HL-60 (cell line): ENCODE results near the gene HPDL.

ENCODE experiments used
- POLR2AphosphoS5 ChIP-seq: IDR thresholded peaks from 2 replicates; pipeline ENCODE4 v1.6.1; 2012; ENCODE audit warnings: low read depth
- TF ChIP-seq, protein P1 (sequence below): IDR thresholded peaks from one replicate; pipeline ENCODE4 v1.5.1; 2011; ENCODE audit warnings: low read length, control low read depth, inconsistent platforms; ENCODE audit not compliant: insufficient read depth
- TF ChIP-seq, protein P2 (sequence below): IDR thresholded peaks from 2 replicates; pipeline ENCODE4 v1.6.1; 2012; ENCODE audit warnings: low read depth; ENCODE audit not compliant: insufficient replicate concordance

DNA sequence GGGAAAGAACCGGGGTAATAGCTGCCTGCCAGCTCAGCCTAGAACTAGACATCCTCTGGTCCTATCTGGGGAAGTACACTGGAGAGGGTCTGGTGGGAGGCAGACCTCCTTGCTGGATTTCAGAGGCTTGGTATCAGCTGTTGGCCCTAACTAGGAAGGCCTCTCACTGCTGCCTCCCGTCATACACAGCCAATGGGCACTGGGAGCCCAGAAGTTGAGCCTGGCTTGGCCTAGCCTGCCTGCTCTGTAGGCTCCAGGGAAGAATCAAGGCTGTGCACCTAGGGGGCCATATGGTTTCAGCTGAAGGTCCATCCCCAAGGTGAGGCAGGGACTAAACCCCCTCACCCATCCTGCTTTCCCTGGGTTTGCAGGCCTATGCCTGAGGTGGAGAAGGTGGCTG is 17.8 kb downstream of the HPDL start:
- TF ChIP-seq, protein P1, sequence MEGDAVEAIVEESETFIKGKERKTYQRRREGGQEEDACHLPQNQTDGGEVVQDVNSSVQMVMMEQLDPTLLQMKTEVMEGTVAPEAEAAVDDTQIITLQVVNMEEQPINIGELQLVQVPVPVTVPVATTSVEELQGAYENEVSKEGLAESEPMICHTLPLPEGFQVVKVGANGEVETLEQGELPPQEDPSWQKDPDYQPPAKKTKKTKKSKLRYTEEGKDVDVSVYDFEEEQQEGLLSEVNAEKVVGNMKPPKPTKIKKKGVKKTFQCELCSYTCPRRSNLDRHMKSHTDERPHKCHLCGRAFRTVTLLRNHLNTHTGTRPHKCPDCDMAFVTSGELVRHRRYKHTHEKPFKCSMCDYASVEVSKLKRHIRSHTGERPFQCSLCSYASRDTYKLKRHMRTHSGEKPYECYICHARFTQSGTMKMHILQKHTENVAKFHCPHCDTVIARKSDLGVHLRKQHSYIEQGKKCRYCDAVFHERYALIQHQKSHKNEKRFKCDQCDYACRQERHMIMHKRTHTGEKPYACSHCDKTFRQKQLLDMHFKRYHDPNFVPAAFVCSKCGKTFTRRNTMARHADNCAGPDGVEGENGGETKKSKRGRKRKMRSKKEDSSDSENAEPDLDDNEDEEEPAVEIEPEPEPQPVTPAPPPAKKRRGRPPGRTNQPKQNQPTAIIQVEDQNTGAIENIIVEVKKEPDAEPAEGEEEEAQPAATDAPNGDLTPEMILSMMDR = no peak
- no peak for TF ChIP-seq POLR2AphosphoS5
- TF ChIP-seq, protein P2, sequence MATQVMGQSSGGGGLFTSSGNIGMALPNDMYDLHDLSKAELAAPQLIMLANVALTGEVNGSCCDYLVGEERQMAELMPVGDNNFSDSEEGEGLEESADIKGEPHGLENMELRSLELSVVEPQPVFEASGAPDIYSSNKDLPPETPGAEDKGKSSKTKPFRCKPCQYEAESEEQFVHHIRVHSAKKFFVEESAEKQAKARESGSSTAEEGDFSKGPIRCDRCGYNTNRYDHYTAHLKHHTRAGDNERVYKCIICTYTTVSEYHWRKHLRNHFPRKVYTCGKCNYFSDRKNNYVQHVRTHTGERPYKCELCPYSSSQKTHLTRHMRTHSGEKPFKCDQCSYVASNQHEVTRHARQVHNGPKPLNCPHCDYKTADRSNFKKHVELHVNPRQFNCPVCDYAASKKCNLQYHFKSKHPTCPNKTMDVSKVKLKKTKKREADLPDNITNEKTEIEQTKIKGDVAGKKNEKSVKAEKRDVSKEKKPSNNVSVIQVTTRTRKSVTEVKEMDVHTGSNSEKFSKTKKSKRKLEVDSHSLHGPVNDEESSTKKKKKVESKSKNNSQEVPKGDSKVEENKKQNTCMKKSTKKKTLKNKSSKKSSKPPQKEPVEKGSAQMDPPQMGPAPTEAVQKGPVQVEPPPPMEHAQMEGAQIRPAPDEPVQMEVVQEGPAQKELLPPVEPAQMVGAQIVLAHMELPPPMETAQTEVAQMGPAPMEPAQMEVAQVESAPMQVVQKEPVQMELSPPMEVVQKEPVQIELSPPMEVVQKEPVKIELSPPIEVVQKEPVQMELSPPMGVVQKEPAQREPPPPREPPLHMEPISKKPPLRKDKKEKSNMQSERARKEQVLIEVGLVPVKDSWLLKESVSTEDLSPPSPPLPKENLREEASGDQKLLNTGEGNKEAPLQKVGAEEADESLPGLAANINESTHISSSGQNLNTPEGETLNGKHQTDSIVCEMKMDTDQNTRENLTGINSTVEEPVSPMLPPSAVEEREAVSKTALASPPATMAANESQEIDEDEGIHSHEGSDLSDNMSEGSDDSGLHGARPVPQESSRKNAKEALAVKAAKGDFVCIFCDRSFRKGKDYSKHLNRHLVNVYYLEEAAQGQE = no peak
